HL-60/S4 (cell line): Measurements from ENCODE around the gene ZBTB46.
"Not testable (repeated sequence)": the region's sequence is repeated elsewhere in the genome, so short reads cannot be mapped to it uniquely, and the experiment has no call there.

Experiments used
- in situ Hi-C: fragments of 300-500 bp; cut with MboI; formaldehyde crosslinking; loops from 2 replicates; pipeline ENCODE4 v1.14.3; 2022; ENCODE audit warnings: low sequenced_read_pairs

Gene ZBTB46

GRCh38 chr20:63821811-63822210 lies 9.3 kb downstream of the ZBTB46 start:
- in situ Hi-C loops: no loop called here

GRCh38 chr20:63819224-63819921 lies 11.7 kb downstream of the ZBTB46 start:
- in situ Hi-C loops: no loop called here

- in situ Hi-C loops: no loop called here
Observed at GRCh38 chr20:63815615-63816253, 15.3 kb downstream of the ZBTB46 start.

- in situ Hi-C loops: no loop called here
Observed at GRCh38 chr20:63814891-63815614, 16.0 kb downstream of the ZBTB46 start.

- in situ Hi-C loops: no loop called here
Observed at GRCh38 chr20:63811491-63811875, 19.6 kb downstream of the ZBTB46 start.

GRCh38 chr20:63810730-63811490 lies 20.2 kb downstream of the ZBTB46 start:
- in situ Hi-C loops: no loop called here

- in situ Hi-C loops: no loop called here
Observed at GRCh38 chr20:63809856-63810255, 21.2 kb downstream of the ZBTB46 start.

- in situ Hi-C loops: no loop called here
Observed at GRCh38 chr20:63808964-63809674, 21.9 kb downstream of the ZBTB46 start.

- in situ Hi-C loops: no loop called here
Observed at GRCh38 chr20:63808145-63808724, 22.8 kb downstream of the ZBTB46 start.

- in situ Hi-C loops: no loop called here
Observed at GRCh38 chr20:63807654-63808053, 23.4 kb downstream of the ZBTB46 start.

- in situ Hi-C loops: no loop called here
Observed at GRCh38 chr20:63804308-63804636, 26.8 kb downstream of the ZBTB46 start.

GRCh38 chr20:63802469-63803240 lies 28.4 kb downstream of the ZBTB46 start:
- in situ Hi-C loops: no loop called here

GRCh38 chr20:63801174-63801573 lies 29.9 kb downstream of the ZBTB46 start:
- in situ Hi-C loops: not testable (repeated sequence)

GRCh38 chr20:63800411-63800810 lies 30.7 kb downstream of the ZBTB46 start:
- in situ Hi-C loops: not testable (repeated sequence)

GRCh38 chr20:63799127-63799526 lies 31.9 kb downstream of the ZBTB46 start:
- in situ Hi-C loops: not testable (repeated sequence)

GRCh38 chr20:63797175-63797574 lies 33.9 kb downstream of the ZBTB46 start:
- in situ Hi-C loops: not testable (repeated sequence)

- in situ Hi-C loops: no loop called here
Observed at GRCh38 chr20:63795178-63795830, 35.8 kb downstream of the ZBTB46 start.

- in situ Hi-C loops: no loop called here
Observed at GRCh38 chr20:63794614-63795013, 36.5 kb downstream of the ZBTB46 start.

- in situ Hi-C loops: no loop called here
Observed at GRCh38 chr20:63792866-63793265, 38.2 kb downstream of the ZBTB46 start.
